ENCODE data around the gene ECSCR. TPM values are rescaled to one million over a fixed set of nuclear protein-coding genes. Genes with fewer than 3 reads are reported as not detected.

The ECSCR gene
- total RNA-seq, 2 donors from 2014 or later = 39.7 to 46.6 TPM

- no peak for DNase-seq (ENCODE audit: low spot score)
- intact Hi-C loops (cut with DNase I) = no loop called here
Measured at GRCh38 chr5:139475865-139476617, 13.5 kb upstream of the ECSCR start.

- intact Hi-C loops (cut with DNase I) = no loop called here
- DNase-seq (ENCODE audit: low spot score) = no peak
Measured at GRCh38 chr5:139474890-139475791, 12.6 kb upstream of the ECSCR start.

- intact Hi-C loops (cut with DNase I) = no loop called here
- no peak for DNase-seq (ENCODE audit: low spot score)
Measured at GRCh38 chr5:139473565-139473964, 11.0 kb upstream of the ECSCR start.

GRCh38 chr5:139473105-139473504, 10.6 kb upstream of the ECSCR start:
- DNase-seq (ENCODE audit: low spot score) = no peak

GRCh38 chr5:139472386-139473030, 10.0 kb upstream of the ECSCR start:
- no peak for DNase-seq (ENCODE audit: low spot score)
- intact Hi-C loops (cut with DNase I) = no loop called here

More at GRCh38 chr5:139473105-139473504, 10.6 kb upstream of the ECSCR start:
- intact Hi-C loops (cut with DNase I) = no loop called here

- DNase-seq (ENCODE audit: low spot score) = no peak
- intact Hi-C loops (cut with DNase I) = no loop called here
Measured at GRCh38 chr5:139470821-139471300, 8.3 kb upstream of the ECSCR start, which contains the start of gene SMIM33. Gene SMIM33 (plus strand): TSS chr5:139471004. CDS start chr5:139471122, 118 bp downstream.

GRCh38 chr5:139468421-139468931, 5.9 kb upstream of the ECSCR start:
- intact Hi-C loops (cut with DNase I) = no loop called here
- DNase-seq (ENCODE audit: low spot score) = no peak

GRCh38 chr5:139461698-139462097, 845 bp downstream of the ECSCR start:
- DNase-seq (ENCODE audit: low spot score) = no peak
- intact Hi-C loops (cut with DNase I) = no loop called here

GRCh38 chr5:139461176-139461575, 1.4 kb downstream of the ECSCR start:
- intact Hi-C loops (cut with DNase I) = no loop called here
- DNase-seq (ENCODE audit: low spot score) = no peak

- DNase-seq (ENCODE audit: low spot score) = no peak
- intact Hi-C loops (cut with DNase I) = no loop called here
Measured at GRCh38 chr5:139460455-139460854, 2.1 kb downstream of the ECSCR start.

GRCh38 chr5:139459451-139459934, 3.0 kb downstream of the ECSCR start:
- intact Hi-C loops (cut with DNase I) = no loop called here
- no peak for DNase-seq (ENCODE audit: low spot score)

GRCh38 chr5:139458580-139459407, 3.7 kb downstream of the ECSCR start:
- intact Hi-C loops (cut with DNase I) = no loop called here
- no peak for DNase-seq (ENCODE audit: low spot score)

- DNase-seq (ENCODE audit: low spot score) = no peak
- intact Hi-C loops (cut with DNase I) = no loop called here
Measured at GRCh38 chr5:139457653-139458306, 4.8 kb downstream of the ECSCR start.

- no peak for DNase-seq (ENCODE audit: low spot score)
- intact Hi-C loops (cut with DNase I) = no loop called here
Measured at GRCh38 chr5:139457241-139457640, 5.3 kb downstream of the ECSCR start.

- no peak for DNase-seq (ENCODE audit: low spot score)
Measured at GRCh38 chr5:139456776-139457175, 5.8 kb downstream of the ECSCR start.

GRCh38 chr5:139454568-139455290, 7.8 kb downstream of the ECSCR start:
- peak; percentile 44 for DNase-seq (ENCODE audit: low spot score)
- intact Hi-C loops (cut with DNase I) = no loop called here

More at GRCh38 chr5:139456776-139457175, 5.8 kb downstream of the ECSCR start:
- intact Hi-C loops (cut with DNase I) = no loop called here
